SH-SY5Y (cell line): ENCODE data around the gene RAB12.

ENCODE experiments used
- GATA2 ChIP-seq: IDR thresholded peaks from 2 replicates; pipeline ENCODE4 v1.6.1; 2011; ENCODE audit warnings: mild to moderate bottlenecking, low read depth, low read length
- GATA3 ChIP-seq: IDR thresholded peaks from 2 replicates; pipeline ENCODE4 v1.6.1; 2011; ENCODE audit warnings: low read depth, mild to moderate bottlenecking, low read length, moderate library complexity

Gene RAB12

GRCh38 chr18:8657873-8658470 is 48.7 kb downstream of the RAB12 start:
- TF ChIP-seq GATA3 (no peak), GATA2 (no peak)

DNA sequence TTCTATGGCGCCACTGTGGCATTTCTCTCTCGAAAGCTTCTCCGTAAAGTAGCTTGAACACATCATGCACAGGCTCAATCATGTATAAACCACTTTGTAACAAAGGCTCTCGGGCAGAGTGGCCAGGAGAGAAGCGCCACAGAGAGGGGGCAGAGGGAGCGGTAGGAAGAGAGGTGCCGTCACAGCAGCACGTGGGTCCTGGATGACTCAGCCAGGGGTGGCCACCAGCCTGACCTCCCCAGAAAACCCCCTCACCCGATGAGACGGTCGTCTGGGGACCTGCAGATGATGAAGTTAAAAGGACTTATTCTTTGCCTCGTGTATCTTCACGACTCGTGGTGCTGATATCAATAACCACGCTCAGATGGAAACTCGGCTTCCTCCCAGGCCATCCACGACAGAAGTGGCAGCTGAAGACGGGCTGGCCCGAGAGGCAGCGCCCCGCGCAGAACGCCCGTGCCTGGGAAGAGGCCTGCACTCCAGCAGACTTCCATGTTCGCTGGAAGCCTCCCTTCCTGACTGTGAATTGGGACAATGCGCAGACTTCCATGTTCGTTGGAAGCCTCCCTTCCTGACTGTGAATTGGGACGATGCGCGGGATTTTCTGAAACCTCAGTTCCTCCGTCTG is 49.7 kb downstream of the RAB12 start:
- TF ChIP-seq GATA3 = no peak
- TF ChIP-seq GATA2 = no peak

GRCh38 chr18:8659609-8660242 is 50.5 kb downstream of the RAB12 start:
- TF ChIP-seq GATA3 (no peak), GATA2 (no peak)

DNA sequence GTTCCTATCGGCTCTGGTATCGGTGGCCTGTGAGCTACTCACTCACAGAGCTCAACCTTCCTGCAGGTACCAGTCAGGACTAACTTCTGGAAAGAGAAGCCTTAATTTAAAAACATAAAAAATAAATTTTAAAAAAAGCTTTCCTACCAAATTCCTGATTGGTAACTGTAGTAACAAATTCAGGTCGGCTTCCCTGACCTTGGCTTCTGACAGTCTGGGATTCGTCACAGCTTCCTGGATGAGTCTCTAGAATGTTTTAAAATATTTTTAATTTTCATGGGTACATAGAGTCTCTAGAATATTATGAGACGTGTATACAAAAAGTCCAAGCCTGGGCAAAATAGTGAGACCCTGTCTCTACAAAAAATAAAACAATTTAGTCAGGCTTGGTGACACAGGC is 51.1 kb downstream of the RAB12 start:
- no peak for TF ChIP-seq GATA2
- TF ChIP-seq GATA3 = no peak

- TF ChIP-seq GATA2 (no peak), GATA3 (no peak)
Measured at GRCh38 chr18:8661754-8662559, 52.7 kb downstream of the RAB12 start.

DNA sequence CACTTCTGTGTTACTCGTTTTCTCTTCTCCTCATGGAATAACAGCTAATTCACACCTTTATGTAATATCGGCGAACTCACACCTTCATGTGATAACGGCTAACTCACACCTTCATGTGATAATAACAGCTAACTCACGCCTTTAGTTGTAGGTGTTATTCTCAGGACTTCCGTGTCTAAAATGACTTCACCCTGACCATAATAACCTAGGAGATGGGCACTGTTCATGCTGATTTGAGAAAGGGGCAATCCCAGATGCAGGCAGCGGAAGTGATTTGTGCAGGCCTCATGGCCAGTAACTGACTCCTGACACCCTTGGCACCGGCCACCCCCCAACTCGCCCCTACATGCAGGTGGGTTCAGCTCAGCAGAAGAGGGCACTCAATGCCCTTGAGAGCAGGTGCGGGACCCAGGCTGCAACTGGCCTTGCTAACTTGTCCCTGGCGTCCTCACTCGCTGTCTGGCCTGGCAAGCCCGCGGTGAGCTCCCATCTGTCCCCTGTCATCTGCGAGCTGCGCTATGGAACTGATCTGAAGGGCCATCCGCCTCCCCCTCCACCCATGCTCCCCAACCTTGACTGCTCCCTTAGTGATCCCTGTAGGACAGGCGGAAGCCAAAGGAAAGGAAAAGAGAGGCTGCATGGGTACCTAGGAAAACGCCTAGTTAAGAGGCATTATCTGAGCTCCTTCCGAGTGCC is 53.5 kb downstream of the RAB12 start:
- no peak for TF ChIP-seq GATA2
- no peak for TF ChIP-seq GATA3

DNA sequence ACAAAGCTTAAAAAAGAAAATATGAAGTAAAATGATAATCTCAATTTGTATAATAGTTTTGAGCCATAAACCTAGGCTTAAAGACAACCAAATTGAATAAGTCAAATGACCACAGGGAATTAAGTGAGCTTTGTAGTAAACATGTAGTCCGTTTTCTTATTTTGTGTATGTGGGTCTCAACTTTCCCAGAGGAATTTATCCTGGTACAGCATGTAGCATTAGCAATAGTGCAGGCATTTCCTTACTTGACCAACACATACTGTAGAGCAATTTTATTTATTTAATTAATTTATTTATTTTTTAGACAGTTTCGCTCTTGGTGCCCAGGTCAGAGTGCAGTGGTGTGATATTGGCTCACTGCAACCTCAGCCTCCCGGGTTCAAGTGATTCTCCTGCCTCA is 58.6 kb downstream of the RAB12 start:
- no peak for TF ChIP-seq GATA2
- no peak for TF ChIP-seq GATA3

GRCh38 chr18:8668381-8668780 is 59.1 kb downstream of the RAB12 start:
- no peak for TF ChIP-seq GATA3

DNA sequence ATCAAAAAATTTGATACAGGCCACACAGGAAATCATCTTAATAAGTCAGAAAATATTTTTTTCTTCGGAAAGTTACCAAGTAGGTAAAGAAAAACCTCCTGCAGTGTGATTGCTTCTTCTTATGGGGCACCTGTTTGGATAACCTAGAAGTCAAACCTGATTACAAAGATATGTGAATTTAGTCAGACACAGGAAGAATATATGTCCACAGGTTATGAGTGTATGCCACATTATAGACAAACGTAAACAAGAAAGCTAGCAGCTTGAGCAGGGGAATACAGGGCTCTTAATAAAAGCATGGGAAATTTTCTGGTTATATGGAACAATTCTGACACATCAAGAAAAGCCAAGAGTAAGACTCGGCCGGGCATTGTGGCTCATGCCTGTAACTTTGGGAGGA is 60.3 kb downstream of the RAB12 start:
- TF ChIP-seq GATA3 (no peak), GATA2 (no peak)

DNA sequence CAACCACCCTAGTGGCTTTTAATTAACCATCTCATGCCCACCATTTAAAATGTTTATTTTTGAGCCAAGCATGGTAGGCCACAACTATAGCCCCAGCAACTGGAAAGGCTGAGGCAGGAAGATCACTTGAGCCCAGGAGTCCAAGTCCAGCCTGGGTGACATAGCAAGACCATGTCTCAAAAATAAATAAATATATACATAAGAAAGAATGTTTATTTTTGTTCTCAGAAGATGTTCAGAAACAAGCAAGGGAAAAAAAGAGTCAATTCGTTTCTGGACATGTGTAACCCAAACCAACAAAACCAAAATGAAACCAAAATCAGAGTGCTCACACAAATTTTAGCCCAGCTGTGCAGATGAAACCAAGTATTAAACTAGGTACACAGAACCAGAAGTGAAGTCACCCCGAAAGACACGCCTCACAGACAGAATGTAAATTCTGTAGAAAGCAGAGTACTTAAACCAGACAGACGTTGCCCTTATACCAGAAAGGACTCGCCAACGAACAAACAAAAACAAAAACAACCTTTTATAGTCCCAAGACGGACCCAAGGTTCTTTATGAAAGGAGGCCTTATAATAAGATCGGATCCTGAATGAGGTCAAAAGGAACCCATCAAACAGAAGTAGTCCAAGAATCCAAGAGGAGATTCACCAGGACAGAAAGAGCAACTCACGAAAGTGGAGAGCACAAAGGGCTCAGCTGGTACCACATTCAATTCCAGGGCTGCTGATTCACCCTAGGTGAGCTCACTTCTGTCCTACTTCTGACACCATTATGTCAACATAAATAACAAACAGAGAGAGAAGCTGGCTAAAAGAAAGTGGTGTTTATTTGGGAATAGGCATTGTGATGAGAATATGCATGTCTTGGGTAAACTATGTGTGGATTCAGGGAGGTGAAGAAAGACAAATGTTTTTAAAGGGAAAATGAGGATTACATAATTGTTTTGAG is 64.3 kb downstream of the RAB12 start:
- TF ChIP-seq GATA3 = no peak

DNA sequence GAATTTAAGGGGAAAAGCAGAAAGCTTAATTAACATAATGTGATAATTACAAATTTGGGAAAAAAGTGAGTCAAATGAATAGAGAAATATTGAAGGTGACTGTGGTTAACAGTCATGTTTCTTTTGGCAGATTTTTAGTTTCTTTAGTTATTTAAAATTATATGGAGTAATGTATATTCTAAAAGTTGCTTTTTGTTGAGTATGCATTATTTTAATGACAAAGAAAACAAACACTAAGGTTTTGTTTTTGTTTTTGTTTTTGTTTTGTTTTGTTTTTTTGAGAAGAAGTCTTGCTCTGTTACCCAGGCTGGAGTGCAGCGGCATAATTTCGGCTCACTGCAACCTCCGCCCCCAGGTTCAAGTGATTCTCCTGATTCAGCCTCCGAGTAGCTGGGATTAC is 65.8 kb downstream of the RAB12 start:
- no peak for TF ChIP-seq GATA3

DNA sequence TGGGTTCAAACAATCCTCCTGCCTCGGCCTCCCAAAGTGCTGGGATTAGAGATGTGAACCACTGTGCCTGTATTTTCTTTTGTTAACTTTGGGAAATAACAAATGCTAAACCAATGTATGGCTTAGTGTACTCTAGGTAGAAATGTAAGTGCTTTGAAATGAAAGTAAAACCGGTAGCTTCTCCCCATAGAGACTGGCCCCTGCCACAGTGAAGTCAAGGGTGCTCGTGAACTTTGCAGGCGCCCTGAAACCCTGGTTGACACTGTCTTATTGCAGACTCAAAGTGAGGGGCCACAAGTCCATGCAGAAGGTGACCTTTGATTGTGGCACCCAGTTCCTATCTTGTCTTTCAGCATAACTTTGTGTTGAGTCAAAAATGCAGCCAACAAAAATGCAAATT is 72.0 kb downstream of the RAB12 start:
- TF ChIP-seq GATA3 (no peak), GATA2 (no peak)

DNA sequence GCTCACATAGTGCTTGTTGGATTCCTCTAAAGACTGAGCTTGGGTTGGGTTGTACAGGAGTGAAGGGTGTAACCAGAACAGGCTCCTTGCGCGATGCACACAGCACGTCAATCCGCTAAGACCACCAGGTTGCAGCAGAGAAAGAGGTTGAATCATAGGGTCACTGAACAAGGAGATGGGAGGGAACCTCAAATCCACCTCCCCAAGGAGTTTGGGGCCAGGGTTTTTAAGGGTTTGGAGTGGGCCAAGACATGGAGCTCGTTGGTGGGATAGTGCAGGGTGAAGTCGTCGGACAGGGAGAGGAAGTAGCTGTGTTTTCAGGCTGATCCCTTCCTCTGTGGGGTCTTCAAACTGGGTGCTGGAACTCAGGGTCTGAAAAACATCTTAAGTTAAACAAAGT is 75.3 kb downstream of the RAB12 start:
- no peak for TF ChIP-seq GATA3
- no peak for TF ChIP-seq GATA2
